ENCODE results near the gene ERP29.

DNA sequence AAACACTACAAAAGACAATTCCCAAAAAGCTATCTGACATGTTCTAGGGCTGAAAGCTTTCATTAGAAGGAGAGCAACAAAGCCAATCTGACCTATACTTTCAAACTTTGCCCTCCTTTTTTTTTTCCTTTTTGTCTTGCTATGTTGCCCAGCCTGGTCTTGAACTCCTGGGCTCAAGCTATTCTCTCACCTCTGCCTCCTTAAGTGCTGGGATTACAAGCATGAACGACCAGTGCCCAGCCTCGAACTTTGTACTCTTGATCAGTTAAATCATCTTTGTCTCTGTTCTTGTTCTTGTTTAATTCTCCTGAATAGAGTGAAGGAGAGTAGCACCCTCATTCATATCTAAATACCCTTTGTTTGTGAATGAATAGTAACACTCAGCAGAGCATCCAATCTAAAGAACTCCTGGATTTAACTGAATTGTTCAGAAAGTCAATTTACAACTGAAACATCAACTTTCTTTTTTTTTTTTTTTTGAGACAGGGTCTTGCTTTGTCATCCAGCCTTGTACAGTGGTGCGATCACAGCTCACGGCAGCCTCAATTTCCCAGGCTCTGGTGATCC lies 22.1 kb downstream of the ERP29 start:
- TF ChIP-seq EP300 (IDR thresholded peaks at IDR 0.05) (no peak), POLR2A (IDR thresholded peaks at IDR 0.05; ENCODE audit: low read depth) (no peak)
- TF ChIP-seq, protein P1, sequence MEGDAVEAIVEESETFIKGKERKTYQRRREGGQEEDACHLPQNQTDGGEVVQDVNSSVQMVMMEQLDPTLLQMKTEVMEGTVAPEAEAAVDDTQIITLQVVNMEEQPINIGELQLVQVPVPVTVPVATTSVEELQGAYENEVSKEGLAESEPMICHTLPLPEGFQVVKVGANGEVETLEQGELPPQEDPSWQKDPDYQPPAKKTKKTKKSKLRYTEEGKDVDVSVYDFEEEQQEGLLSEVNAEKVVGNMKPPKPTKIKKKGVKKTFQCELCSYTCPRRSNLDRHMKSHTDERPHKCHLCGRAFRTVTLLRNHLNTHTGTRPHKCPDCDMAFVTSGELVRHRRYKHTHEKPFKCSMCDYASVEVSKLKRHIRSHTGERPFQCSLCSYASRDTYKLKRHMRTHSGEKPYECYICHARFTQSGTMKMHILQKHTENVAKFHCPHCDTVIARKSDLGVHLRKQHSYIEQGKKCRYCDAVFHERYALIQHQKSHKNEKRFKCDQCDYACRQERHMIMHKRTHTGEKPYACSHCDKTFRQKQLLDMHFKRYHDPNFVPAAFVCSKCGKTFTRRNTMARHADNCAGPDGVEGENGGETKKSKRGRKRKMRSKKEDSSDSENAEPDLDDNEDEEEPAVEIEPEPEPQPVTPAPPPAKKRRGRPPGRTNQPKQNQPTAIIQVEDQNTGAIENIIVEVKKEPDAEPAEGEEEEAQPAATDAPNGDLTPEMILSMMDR (IDR thresholded peaks at IDR 0.05): no peak
